ENCODE data around the gene ATP6V0A4. TPM values are rescaled to one million over a fixed set of nuclear protein-coding genes. Genes with fewer than 3 reads are reported as not detected.

ATP6V0A4 gene
- total RNA-seq, 8 experiments from 2014 or later = 0.13 to 0.43 (median 0.25) TPM; not detected in 4

- Histone ChIP-seq H3K4me3 (no peak overlapping the region), H3K4me1 (replicated peaks in 1 of 2) (no peaks in the 10 kb centered on the region), H3K27ac (no peak overlapping the region)
- in situ Hi-C loops (cut with MboI; ENCODE audit: low pct_unique_long_range_greater_than_20kb in 2 of 9, low sequenced_read_pairs in 9 of 9, unreplicated experiment in 9 of 9) = no loop called here
- 0 to 100% (median 53%) methylated on average over 1 to 4 of the region's 4 CpGs; no CpG with 5 or more reads in 2 of the 10 experiments for WGBS, 10 experiments
- no peak for ATAC-seq (replicated peaks in 6 of 8)
Observed at GRCh38 chr7:138657854-138658386, 140.1 kb downstream of the ATP6V0A4 start.

GRCh38 chr7:138656952-138657351 is 141.0 kb downstream of the ATP6V0A4 start:
- no peaks in the 10 kb centered on the region for H3K4me1 ChIP-seq (replicated peaks in 1 of 2)
- WGBS, 10 experiments = 0 to 100% (median 86%) methylated on average over 1 to 2 of the region's 2 CpGs; no CpG with 5 or more reads in 3 of the 10 experiments
- in situ Hi-C loops (cut with MboI; ENCODE audit: low pct_unique_long_range_greater_than_20kb in 2 of 9, low sequenced_read_pairs in 9 of 9, unreplicated experiment in 9 of 9) = no loop called here
- no peak for ATAC-seq (replicated peaks in 6 of 8)
- H3K27ac ChIP-seq = no peak overlapping the region
- no peak overlapping the region for H3K4me3 ChIP-seq

Other genes with a start within 250 kb of the ATP6V0A4 start
- gene SVOPL, start 96.8 kb downstream of the ATP6V0A4 start, total RNA-seq = under 1 TPM in 7 of 8 experiments, not detected in 1; 0.05 to 0.28 (median 0.14) TPM
- under 1 TPM in 6 of 8 experiments, not detected in 2; 0.09 to 0.71 (median 0.20) TPM for gene TMEM213, start 202 bp downstream of the ATP6V0A4 start, total RNA-seq
- gene KIAA1549, start 183.2 kb upstream of the ATP6V0A4 start, total RNA-seq = 10 to 100 TPM in 6 of 8 experiments, 1 to 10 TPM in 2; 1.3 to 31.2 (median 12.3) TPM
- 10 to 100 TPM in 2 of 8 experiments, 1 to 10 TPM in 4, under 1 TPM in 1, not detected in 1; 0.27 to 15.2 (median 1.4) TPM for gene ZC3HAV1L, start 237.8 kb upstream of the ATP6V0A4 start, total RNA-seq